AML-193 (cell line): ENCODE data around the gene RAB41.
A peak's percentile ranks its signal among the peaks of the same experiment; 100 is the strongest.
"Not testable (repeated sequence)": the region's sequence is repeated elsewhere in the genome, so short reads cannot be mapped to it uniquely, and the experiment has no call there.

Experiments
- DNase-seq, 2 experiments: peaks; one replicate each; lab custom pipeline; 2025; lab: John Stamatoyannopoulos, UW

The RAB41 gene

GRCh38 chrX:70289793-70290770, 8.1 kb downstream of the RAB41 start, which contains the start of the genes KIF4A and PDZD11:
Gene KIF4A, plus strand, starts transcription at chrX:70290104. Its CDS starts 355 bp downstream, at chrX:70290459.
Gene PDZD11, minus strand, starts transcription at chrX:70289927. Its CDS starts 586 bp downstream, at chrX:70289341.
- DNase-seq: peak; percentile 55 to 66

- DNase-seq: no peak
These were observed 10.8 kb downstream of the RAB41 start for GRCh38 chrX:70292788-70293187.

GRCh38 chrX:70293621-70294020, 11.6 kb downstream of the RAB41 start:
- no peak for DNase-seq

- DNase-seq: no peak
These were observed 19.7 kb downstream of the RAB41 start for GRCh38 chrX:70301716-70302115.

- no peak for DNase-seq
These were observed 31.5 kb downstream of the RAB41 start for GRCh38 chrX:70313503-70313902.

GRCh38 chrX:70322784-70323183, 40.8 kb downstream of the RAB41 start:
- no peak for DNase-seq

GRCh38 chrX:70323628-70324027, 41.7 kb downstream of the RAB41 start:
- DNase-seq: not testable (repeated sequence)

- DNase-seq: no peak
These were observed 42.4 kb downstream of the RAB41 start for GRCh38 chrX:70324326-70324725.

GRCh38 chrX:70331161-70331560, 49.2 kb downstream of the RAB41 start:
- no peak for DNase-seq

- DNase-seq: no peak
These were observed 50.6 kb downstream of the RAB41 start for GRCh38 chrX:70332600-70332999.
